Central memory CD4-positive, alpha-beta T cell (primary cell): ENCODE results near the gene PPM1N.
A peak's percentile ranks its signal among the peaks of the same experiment; 100 is the strongest.

Source experiments
- DNase-seq: peaks from one replicate; pipeline ENCODE4 v3.0.0; 2022

The PPM1N gene

GRCh38 chr19:45471111-45471930, 26.9 kb upstream of the PPM1N start:
- peak; percentile 37 for DNase-seq

DNA sequence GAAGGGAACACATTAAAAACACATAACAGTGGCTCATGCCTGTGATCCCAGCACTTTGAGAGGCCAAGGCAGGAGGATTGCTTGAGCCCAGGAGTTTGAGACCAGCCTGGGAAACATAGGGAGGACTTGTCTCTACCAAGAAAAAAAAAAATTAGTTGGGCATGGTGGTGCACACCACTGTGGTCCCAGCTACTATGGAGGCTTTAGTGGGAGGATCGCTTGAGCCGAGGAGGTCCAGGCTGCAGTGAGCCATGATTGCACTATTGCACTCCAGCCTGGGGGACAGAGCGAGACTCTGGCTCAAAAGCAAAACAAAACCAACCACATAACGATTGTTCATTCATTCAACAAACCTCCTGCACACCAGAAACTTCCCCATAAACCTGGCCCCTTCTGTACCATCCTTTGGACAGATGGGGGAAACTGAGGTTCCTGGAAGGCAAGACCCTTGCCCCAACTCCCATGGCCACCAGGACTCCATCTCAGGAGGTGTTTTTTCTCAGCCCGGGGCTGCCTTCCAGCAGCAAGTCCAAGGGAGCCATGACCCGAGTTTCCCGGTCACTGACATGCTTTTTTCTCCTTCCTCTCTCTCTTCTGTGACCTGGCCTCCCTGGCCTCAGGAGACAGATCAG, 26.2 kb upstream of the PPM1N start:
- DNase-seq: peak; percentile 42

DNA sequence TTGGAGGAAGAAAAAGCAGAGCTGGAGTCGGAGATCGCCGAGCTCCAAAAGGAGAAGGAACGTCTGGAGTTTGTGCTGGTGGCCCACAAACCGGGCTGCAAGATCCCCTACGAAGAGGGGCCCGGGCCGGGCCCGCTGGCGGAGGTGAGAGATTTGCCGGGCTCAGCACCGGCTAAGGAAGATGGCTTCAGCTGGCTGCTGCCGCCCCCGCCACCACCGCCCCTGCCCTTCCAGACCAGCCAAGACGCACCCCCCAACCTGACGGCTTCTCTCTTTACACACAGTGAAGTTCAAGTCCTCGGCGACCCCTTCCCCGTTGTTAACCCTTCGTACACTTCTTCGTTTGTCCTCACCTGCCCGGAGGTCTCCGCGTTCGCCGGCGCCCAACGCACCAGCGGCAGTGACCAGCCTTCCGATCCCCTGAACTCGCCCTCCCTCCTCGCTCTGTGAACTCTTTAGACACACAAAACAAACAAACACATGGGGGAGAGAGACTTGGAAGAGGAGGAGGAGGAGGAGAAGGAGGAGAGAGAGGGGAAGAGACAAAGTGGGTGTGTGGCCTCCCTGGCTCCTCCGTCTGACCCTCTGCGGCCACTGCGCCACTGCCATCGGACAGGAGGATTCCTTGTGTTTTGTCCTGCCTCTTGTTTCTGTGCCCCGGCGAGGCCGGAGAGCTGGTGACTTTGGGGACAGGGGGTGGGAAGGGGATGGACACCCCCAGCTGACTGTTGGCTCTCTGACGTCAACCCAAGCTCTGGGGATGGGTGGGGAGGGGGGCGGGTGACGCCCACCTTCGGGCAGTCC, 25.5 kb upstream of the PPM1N start:
- peak; percentile 57 for DNase-seq

DNA sequence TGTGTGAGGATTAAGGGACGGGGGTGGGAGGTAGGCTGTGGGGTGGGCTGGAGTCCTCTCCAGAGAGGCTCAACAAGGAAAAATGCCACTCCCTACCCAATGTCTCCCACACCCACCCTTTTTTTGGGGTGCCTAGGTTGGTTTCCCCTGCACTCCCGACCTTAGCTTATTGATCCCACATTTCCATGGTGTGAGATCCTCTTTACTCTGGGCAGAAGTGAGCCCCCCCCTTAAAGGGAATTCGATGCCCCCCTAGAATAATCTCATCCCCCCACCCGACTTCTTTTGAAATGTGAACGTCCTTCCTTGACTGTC, 24.9 kb upstream of the PPM1N start:
- no peak for DNase-seq

GRCh38 chr19:45473682-45474605, 24.3 kb upstream of the PPM1N start:
- peak; percentile 55 for DNase-seq

GRCh38 chr19:45474606-45475521, 23.4 kb upstream of the PPM1N start:
- DNase-seq: peak; percentile 55

DNA sequence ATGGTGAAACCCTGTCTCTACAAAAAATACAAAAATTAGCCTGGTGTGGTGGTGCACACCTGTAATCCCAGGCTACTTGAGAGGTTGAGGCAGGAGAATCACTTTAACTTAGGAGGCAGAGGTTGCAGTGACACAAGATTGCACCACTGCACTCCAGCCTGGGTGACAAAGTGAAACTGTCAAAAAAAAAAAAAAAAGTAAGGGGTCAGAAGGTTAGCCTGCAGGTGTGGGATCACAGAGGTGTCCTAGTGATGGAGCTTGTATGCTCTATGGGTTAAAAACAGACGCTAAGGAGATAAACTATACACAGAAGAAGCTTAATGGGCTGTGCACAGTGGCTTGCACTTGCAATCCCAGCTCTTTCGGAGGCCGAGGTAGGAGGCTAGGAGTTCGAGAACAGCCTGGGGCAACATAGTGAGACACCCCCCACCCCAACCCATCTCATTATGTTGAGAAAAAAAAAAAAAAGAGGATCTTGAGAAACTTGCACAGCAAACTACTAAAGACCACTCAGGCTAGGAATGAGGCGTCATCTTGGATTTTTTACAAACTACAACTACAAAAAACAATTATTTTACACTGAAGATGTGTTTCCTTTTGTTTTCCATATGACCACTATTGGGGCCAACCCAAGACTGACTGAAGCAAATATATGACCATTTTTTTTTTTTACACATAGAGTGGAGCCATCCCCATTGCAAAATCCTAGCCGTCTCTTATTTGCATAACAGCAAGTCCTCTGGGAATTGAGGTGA, 22.5 kb upstream of the PPM1N start:
- DNase-seq: peak; percentile 53

- peak; percentile 46 for DNase-seq
Measured at GRCh38 chr19:45476304-45476703, 21.9 kb upstream of the PPM1N start.

GRCh38 chr19:45477186-45477585, 21.1 kb upstream of the PPM1N start:
- peak; percentile 33 for DNase-seq

DNA sequence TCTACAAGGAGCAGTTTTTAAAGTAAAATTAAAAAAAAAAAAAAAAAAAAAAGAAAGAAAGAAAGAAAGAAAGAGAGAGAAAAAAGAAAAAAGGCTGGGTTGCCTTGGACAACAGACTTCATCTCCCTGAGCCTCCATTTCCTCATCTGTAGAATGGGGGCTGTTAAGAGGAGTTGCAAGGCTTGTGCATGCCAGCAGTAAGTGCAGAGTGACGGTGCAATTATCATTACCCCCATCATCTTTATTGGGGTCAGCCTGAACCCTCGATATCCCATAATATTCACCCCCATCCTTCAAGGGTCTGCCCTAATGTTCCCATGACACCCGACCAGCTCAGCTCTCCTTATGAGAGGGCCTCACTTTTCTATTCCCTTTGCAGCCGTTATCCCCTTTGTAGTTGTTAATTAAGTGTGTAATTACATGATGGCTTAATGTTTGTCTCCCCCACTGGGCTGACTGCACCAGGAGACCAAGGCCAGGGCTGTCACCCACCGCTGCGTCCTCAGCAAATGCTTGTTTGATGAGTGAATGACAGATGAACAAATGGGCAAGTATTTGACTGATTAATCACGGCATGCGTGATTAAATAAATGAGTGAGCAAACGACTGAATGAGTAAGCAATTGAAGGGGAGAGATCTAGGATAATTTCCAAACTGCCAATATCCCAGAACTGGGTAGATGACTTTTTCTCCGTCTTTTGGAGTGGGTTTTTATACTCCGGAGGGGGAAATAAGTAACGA, 20.4 kb upstream of the PPM1N start:
- DNase-seq: no peak

GRCh38 chr19:45478454-45479238, 19.6 kb upstream of the PPM1N start:
- peak; percentile 89 for DNase-seq

GRCh38 chr19:45483033-45483432, 15.2 kb upstream of the PPM1N start:
- no peak for DNase-seq

- no peak for DNase-seq
Measured at GRCh38 chr19:45484273-45484945, 13.8 kb upstream of the PPM1N start.

GRCh38 chr19:45485305-45486077, 12.8 kb upstream of the PPM1N start:
- DNase-seq: peak; percentile 94

GRCh38 chr19:45488708-45489107, 9.5 kb upstream of the PPM1N start:
- no peak for DNase-seq

- no peak for DNase-seq
Measured at GRCh38 chr19:45489216-45489855, 8.9 kb upstream of the PPM1N start.

- DNase-seq: no peak
Measured at GRCh38 chr19:45492137-45492626, 6.1 kb upstream of the PPM1N start.
